Kidney epithelial cell (primary cell): ENCODE data around the gene SLC49A4. TPM values are rescaled to one million over a fixed set of nuclear protein-coding genes. Genes with fewer than 3 reads are reported as not detected.
"Not testable (repeated sequence)": the region's sequence is repeated elsewhere in the genome, so short reads cannot be mapped to it uniquely, and the experiment has no call there.

ENCODE experiments used
- DNase-seq: peaks from one replicate; pipeline ENCODE4 v3.0.0-alpha.2; 2010; ENCODE audit warnings: low read depth
- H3K27me3 ChIP-seq: 2 replicates; pipeline ENCODE4 v1.6.0; 2011; ENCODE audit warnings: low read length; ENCODE audit not compliant: control insufficient read depth, insufficient read depth
- H3K36me3 ChIP-seq: 2 replicates; pipeline ENCODE4 v1.5.1; 2011; ENCODE audit warnings: low read length; ENCODE audit not compliant: control insufficient read depth, insufficient read depth
- H3K4me3 ChIP-seq: 2 replicates; pipeline ENCODE4 v1.5.1; 2011; ENCODE audit warnings: low read depth, mild to moderate bottlenecking, control low read depth, low read length
- CTCF ChIP-seq: IDR thresholded peaks from 2 replicates; pipeline ENCODE4 v1.5.1; 2011; ENCODE audit warnings: mild to moderate bottlenecking, moderate library complexity, low read length, control low read depth, inconsistent platforms; ENCODE audit not compliant: insufficient read depth, poor library complexity, severe bottlenecking
- total RNA-seq: library from RNA; depleted of rRNA; stranded (reverse); fragments of >200 nt; gene quantifications from 2 replicates; pipeline ENCODE4 v1.2.3, GENCODE V29; 2015

The SLC49A4 gene
- 17.2 and 24.7 TPM in 2 replicates for total RNA-seq

- no peak for TF ChIP-seq CTCF
- H3K36me3 ChIP-seq: no peaks in the 10 kb centered on the region
- H3K27me3 ChIP-seq: no peaks in the 10 kb centered on the region
- DNase-seq: peak; percentile 31
- peak within 1 kb of the TSS; percentile 78 for H3K4me3 ChIP-seq
Observed at GRCh38 chr3:122794779-122795673, at the start of gene SLC49A4. TSS of gene SLC49A4 (plus strand) at chr3:122795069. CDS start at chr3:122795193, 124 bp downstream.

GRCh38 chr3:122745369-122746021 lies 49.4 kb upstream of the SLC49A4 start:
- H3K4me3 ChIP-seq: no peak overlapping the region
- peak; percentile 49 for DNase-seq
- TF ChIP-seq CTCF: no peak
- no peaks in the 10 kb centered on the region for H3K27me3 ChIP-seq
- H3K36me3 ChIP-seq: no peaks in the 10 kb centered on the region

- not testable (repeated sequence) for H3K27me3 ChIP-seq, H3K36me3 ChIP-seq, H3K4me3 ChIP-seq, DNase-seq
Observed at GRCh38 chr3:122747295-122747694, 47.6 kb upstream of the SLC49A4 start.

GRCh38 chr3:122748347-122748746 lies 46.5 kb upstream of the SLC49A4 start:
- no peaks in the 10 kb centered on the region for H3K36me3 ChIP-seq
- H3K27me3 ChIP-seq: no peaks in the 10 kb centered on the region
- no peak for DNase-seq
- TF ChIP-seq CTCF: no peak
- no peak overlapping the region for H3K4me3 ChIP-seq

- DNase-seq: peak; percentile 5
- H3K36me3 ChIP-seq: peaks cover 1% of the 10 kb centered on the region
- H3K4me3 ChIP-seq: no peak overlapping the region
- no peaks in the 10 kb centered on the region for H3K27me3 ChIP-seq
- TF ChIP-seq CTCF: peak; percentile 68
Observed at GRCh38 chr3:122754929-122755328, 39.9 kb upstream of the SLC49A4 start.

- Histone ChIP-seq H3K36me3 (peaks cover 1% of the 10 kb centered on the region), H3K4me3 (no peak overlapping the region), H3K27me3 (no peaks in the 10 kb centered on the region)
- no peak for TF ChIP-seq CTCF
- DNase-seq: no peak
Observed at GRCh38 chr3:122755491-122755890, 39.4 kb upstream of the SLC49A4 start.
